Mesothelial cell of epicardium (in vitro differentiated cells): ENCODE measurements around the gene RFTN1. TPM values are rescaled to one million over a fixed set of nuclear protein-coding genes. Genes with fewer than 3 reads are reported as not detected.

Experiments used
- DNase-seq, 2 experiments: peaks; one replicate each; pipeline ENCODE4 v3.0.0; 2021; ENCODE audit warnings: low spot score in 2 of 2; ENCODE audit not compliant: unreplicated experiment in 2 of 2
- H3K27ac Mint-ChIP-seq: 2 replicates; pipeline ENCODE4 v1.8.0; 2021; ENCODE audit warnings: mixed read lengths
- H3K27me3 Mint-ChIP-seq: 2 replicates; pipeline ENCODE4 v1.8.0; 2021; ENCODE audit warnings: low read depth, mixed read lengths
- H3K36me3 Mint-ChIP-seq: 2 replicates; pipeline ENCODE4 v1.8.0; 2021; ENCODE audit warnings: mixed read lengths
- H3K4me1 Mint-ChIP-seq: 2 replicates; pipeline ENCODE4 v1.8.0; 2021; ENCODE audit warnings: mixed read lengths
- H3K4me3 Mint-ChIP-seq: 2 replicates; pipeline ENCODE4 v1.8.0; 2021; ENCODE audit warnings: mild to moderate bottlenecking, moderate library complexity, mixed read lengths
- H3K9me3 Mint-ChIP-seq: 2 replicates; pipeline ENCODE4 v1.8.0; 2021; ENCODE audit warnings: mixed read lengths
- total RNA-seq: library from RNA; stranded (reverse); gene quantifications from 3 replicates; pipeline ENCODE4 v1.2.1, GENCODE V29; 2021
- TF ChIP-seq, protein P1 (sequence below): fragments of 200-600 bp; sonication (generic); IDR thresholded peaks from one replicate; pipeline ENCODE4 v1.5.0; 2021; ENCODE audit warnings: antibody characterized with exemption; ENCODE audit not compliant: unreplicated experiment

RFTN1 gene
- total RNA-seq, 1 donor from 2014 or later, result 10.0 TPM

DNA sequence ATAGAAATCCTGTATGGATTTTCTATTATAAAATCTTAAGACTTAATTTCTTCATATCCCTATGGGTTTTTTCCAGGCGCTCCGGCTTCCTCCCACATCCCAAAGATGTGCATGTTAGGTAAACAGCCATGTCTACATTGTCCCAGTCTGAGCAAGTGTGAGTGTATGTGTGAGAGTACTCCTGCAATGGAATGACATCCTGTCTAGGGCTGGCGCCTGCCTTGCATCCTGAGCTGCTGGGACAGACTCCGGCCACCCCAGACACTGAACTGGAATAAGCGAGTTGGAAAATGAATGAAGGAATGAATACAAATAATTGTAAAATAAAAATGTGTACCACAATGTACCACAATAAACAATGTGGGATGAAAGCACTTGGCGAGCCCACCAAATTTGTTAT is 69.2 kb downstream of the RFTN1 start:
- DNase-seq, result no peak
- TF ChIP-seq, protein P1, sequence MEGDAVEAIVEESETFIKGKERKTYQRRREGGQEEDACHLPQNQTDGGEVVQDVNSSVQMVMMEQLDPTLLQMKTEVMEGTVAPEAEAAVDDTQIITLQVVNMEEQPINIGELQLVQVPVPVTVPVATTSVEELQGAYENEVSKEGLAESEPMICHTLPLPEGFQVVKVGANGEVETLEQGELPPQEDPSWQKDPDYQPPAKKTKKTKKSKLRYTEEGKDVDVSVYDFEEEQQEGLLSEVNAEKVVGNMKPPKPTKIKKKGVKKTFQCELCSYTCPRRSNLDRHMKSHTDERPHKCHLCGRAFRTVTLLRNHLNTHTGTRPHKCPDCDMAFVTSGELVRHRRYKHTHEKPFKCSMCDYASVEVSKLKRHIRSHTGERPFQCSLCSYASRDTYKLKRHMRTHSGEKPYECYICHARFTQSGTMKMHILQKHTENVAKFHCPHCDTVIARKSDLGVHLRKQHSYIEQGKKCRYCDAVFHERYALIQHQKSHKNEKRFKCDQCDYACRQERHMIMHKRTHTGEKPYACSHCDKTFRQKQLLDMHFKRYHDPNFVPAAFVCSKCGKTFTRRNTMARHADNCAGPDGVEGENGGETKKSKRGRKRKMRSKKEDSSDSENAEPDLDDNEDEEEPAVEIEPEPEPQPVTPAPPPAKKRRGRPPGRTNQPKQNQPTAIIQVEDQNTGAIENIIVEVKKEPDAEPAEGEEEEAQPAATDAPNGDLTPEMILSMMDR, result no peak
- peaks cover 5% of the 10 kb centered on the region for H3K9me3 Mint-ChIP-seq
- no peaks in the 10 kb centered on the region for H3K36me3 Mint-ChIP-seq
- H3K4me3 Mint-ChIP-seq, result no peak overlapping the region
- peaks cover 14% of the 10 kb centered on the region for H3K4me1 Mint-ChIP-seq
- H3K27ac Mint-ChIP-seq, result no peak overlapping the region
- H3K27me3 Mint-ChIP-seq, result no peaks in the 10 kb centered on the region

DNA sequence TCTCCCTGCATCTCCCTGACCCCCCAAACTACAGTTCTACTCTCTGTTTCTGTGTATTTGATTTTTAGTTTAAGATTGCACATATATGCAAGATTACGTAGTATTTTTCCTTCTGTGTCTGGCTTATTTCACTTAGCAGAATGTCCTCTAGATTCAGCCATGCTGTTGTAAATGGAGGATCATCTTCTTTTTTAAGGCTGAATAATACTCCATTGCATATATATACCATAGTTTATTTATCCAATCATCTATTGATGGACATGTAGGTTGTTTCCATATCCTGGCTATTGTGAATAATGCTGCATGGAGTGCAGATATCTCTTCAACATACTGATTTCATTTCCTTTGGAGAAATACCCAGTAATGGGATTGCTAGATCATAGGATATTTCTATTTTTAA is 70.8 kb downstream of the RFTN1 start:
- H3K36me3 Mint-ChIP-seq, result no peaks in the 10 kb centered on the region
- TF ChIP-seq, protein P1, result no peak
- H3K27me3 Mint-ChIP-seq, result no peaks in the 10 kb centered on the region
- peaks cover 5% of the 10 kb centered on the region for H3K4me1 Mint-ChIP-seq
- peaks cover 5% of the 10 kb centered on the region for H3K9me3 Mint-ChIP-seq
- no peak overlapping the region for H3K27ac Mint-ChIP-seq
- no peak for DNase-seq
- no peak overlapping the region for H3K4me3 Mint-ChIP-seq

DNA sequence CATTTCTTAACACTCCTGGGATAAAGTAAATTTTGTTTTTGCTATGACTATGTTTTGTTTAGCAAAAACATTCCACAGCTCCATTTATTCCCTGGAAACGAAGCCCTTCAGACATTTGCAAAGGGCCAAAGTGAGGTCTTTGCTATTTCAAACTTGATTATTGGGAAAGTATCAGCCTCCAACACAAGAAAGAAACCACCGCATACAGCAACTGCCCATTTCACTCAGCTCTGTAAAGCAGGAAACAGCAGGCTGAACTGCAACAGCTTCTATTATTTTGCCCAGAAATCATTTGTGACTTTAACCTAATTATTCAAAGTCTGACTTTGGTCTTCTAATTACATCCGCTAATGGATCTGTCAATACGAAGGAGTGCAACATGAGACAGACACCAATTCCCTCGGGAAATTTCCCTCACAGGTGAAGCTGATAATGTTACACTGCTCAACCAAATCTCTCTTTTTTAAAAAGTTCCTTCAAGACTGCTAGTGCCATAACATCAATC is 72.1 kb downstream of the RFTN1 start:
- DNase-seq, result no peak
- Mint-ChIP-seq H3K9me3 (peaks cover 5% of the 10 kb centered on the region), H3K36me3 (no peaks in the 10 kb centered on the region), H3K27me3 (no peaks in the 10 kb centered on the region), H3K27ac (no peak overlapping the region), H3K4me3 (no peak overlapping the region), H3K4me1 (peaks cover 5% of the 10 kb centered on the region)
- TF ChIP-seq, protein P1, result no peak

DNA sequence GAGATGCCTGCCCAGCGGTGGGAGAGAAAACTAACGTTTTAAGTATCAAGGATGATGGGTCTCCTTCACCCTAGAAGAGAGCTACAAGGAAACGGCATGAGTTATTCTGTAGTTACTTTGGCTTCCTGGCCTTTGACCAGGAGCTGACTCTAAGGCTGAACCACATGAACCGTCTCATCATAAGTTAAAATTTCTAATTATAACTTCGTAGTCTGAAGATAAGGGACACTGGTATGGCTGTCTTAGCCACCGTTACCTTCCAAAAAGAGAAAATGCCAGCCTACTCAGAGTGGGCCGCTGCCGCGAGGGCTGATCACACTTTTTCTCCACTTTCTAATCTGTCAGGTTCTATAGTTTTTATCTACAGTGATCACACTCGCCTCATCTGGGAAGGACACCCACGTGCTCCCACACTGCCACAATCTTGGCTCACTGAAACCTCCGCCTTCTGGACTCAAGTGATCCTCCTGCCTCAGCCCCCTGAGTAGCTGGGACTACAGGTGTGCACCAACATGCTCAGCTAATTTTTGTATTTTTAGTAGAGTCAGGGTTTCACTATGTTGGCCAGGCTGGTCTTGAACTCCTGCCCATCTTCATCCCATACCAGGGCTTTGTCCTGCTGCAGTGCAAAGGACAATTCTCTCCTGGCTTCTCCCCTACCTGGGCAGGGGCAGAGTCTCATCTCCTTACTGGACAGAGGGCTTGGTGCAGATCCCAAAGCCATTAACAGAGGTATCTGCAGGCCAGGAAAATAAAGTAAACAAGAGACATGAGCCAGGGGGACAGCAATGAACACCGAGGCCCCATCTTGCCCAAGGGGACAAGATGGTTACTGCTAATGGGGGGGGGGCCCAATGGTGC is 73.4 kb downstream of the RFTN1 start:
- Mint-ChIP-seq H3K36me3 (no peaks in the 10 kb centered on the region), H3K4me1 (peaks cover 5% of the 10 kb centered on the region), H3K9me3 (peaks cover 5% of the 10 kb centered on the region), H3K4me3 (no peak overlapping the region), H3K27me3 (no peaks in the 10 kb centered on the region), H3K27ac (no peak overlapping the region)
- DNase-seq, result no peak
- TF ChIP-seq, protein P1, result no peak

DNA sequence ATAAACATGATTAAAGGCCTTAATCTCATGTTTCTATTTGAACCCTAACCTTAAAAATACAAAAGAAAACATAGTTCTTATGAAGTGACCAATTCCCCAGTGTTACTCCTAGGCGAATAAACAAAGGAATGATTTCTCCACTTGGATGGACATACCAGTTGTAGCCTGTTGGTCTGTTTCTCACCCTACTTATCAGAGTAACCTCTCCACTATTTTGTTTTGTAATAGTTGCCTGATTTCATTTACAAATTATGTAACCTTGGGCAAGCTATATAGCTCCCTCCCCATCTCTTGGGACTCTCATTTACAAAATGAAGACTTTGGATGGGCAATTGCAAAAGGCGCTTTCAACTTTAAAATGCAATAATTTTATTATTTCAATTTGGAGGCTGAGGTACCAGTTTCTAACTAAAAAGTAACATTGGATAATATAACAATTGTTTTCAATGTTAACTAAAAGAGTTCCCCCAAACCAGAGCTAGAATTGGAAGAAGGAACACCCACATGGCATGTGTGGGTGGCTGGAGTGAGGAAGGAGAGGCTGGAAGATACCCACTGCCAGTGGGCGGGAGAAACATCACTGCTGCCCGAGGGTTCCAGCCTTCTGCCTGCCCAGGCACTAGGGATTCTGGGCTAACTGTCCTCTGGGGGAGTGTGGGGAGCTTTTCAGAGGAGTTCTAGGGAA is 74.2 kb downstream of the RFTN1 start:
- Mint-ChIP-seq H3K4me1 (peaks cover 5% of the 10 kb centered on the region), H3K9me3 (peaks cover 5% of the 10 kb centered on the region), H3K27me3 (no peaks in the 10 kb centered on the region), H3K4me3 (no peak overlapping the region), H3K27ac (no peak overlapping the region), H3K36me3 (no peaks in the 10 kb centered on the region)
- TF ChIP-seq, protein P1, result no peak
- no peak for DNase-seq
